Stimulated activated CD8-positive, alpha-beta memory T cell treated with anti-CD3 and anti-CD28 coated beads, Interleukin-4, amount 100 ng/mL, for 48 hours (primary cell): ENCODE results near the gene MPND.

Experiments
- DNase-seq: peaks from one replicate; pipeline ENCODE4 v3.0.0-alpha.2; 2020

MPND gene, protein sequence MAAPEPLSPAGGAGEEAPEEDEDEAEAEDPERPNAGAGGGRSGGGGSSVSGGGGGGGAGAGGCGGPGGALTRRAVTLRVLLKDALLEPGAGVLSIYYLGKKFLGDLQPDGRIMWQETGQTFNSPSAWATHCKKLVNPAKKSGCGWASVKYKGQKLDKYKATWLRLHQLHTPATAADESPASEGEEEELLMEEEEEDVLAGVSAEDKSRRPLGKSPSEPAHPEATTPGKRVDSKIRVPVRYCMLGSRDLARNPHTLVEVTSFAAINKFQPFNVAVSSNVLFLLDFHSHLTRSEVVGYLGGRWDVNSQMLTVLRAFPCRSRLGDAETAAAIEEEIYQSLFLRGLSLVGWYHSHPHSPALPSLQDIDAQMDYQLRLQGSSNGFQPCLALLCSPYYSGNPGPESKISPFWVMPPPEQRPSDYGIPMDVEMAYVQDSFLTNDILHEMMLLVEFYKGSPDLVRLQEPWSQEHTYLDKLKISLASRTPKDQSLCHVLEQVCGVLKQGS

DNA sequence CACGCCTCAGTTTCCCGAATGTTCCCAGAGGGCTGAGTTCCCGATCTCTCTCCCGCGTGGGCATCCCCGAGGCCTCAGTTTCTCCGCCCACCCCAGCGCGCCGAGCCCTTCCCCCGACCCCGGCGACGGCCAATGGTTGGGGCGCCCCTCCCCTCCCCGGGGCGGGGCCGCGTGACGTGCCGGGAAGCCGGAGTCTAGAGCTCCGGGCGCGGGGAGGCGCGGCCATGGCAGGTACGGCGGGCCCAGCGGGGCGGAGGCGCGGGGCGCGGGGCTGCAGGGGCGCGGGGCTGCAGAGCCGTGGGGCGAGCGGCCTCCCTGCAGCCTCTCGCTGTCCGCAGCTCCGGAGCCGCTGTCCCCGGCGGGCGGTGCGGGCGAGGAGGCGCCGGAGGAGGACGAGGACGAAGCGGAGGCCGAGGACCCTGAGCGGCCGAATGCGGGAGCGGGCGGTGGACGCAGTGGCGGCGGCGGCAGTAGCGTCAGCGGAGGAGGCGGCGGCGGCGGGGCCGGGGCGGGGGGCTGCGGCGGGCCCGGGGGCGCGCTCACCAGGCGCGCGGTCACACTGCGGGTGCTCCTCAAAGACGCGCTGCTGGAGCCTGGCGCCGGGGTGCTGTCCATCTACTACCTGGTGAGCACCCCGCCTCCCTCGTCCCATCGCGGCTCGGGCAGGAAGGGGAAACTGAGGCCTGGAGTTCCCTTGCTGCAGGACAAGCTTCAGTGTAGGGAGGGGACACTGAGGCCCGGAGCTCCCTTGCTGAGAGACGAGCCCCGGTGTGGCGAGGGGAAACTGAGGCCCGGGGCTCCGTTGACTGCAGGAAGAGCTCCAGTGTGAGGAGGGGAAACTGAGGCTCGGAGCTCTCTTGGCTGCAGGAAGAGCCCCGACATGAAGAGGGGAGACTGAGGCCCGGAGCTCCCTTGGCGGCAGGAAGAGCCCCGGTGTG lies at the start of gene MPND:
MPND (plus strand) TSS at position 193 of the 938 bp plus-strand sequence; CDS start at position 225, 32 bp downstream.
- DNase-seq = peak; percentile 96

GRCh38 chr19:4294389-4294788 lies 49.0 kb upstream of the MPND start:
- no peak for DNase-seq

DNA sequence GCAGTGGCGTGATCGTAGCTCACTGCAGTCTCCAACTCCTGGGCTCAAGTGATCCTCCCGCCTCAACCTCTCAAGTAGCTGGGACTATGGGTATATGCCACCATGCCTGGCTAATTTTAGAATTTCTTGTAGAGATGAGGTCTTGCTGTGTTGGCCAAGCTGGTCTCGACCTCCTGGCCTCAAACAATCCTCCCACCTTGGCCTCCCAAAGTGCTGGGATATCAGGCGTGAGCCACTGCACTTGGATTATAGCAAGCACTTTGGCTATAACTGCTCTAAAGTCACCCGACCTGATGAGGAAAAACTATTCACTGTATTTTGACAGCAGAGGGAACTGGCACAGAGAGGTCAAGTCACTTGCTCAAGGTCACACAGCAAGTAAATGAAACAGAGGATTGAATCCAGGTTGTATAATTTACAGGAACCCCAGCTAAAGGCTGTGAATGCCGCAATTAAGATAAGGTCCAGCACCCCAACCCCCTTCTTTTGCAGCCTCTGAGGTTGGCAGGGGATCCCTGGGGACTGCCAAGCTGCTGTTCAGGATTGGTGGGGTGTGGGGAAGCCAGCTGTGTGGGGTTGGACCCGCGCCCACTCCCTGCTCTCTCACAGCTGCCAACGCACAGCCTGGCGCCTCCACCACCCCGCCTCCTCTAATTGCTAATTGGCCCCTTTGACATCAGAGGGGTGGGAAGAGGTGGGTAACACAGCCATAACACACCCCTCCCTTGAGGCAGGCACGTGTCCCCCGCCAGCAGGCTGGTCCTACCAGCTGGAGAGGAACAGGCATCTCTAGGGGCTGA lies 47.2 kb upstream of the MPND start:
- DNase-seq = no peak

DNA sequence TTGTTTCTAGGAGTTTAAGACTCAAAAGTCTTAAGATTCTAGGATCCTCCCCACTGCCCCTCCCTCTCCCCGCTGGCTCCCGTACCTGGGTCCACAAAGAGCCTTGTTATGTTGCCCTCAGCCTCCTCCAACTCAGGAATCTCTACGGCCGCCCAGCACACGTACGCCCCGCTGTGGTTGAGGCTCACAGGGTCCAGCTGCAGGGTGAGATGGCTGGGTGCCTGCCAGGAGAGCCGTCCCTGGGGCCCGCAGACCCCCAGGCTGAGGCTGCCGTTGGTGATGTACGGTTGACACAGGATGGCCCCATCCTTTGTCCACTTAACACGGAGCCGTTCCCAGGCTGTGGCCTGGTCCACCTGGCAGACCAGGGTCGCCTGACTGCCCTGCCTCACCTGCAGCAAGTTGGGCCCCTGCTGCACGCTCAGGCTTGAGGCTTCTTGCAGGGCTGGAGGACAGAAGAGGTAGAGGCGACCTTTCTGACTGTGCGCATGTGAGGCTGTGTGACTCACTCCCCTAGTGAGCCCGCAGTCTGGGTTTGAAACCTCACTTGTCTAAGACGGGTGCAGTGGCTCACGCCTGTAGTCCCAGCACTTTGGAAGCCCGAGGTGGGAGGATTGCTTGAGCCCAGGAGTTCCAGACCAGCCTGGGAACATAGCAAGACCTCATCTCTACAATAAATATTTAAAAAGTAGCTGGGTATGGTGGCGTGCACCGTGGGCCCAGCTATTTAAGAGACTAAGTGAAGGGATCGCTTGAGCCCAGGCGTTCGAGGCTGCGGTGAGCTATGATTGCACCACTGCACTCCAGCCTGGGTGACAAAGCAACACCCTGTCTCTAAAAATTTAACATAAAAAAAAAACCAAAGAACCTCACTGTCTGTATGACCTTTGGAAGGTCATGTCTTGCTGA lies 45.2 kb upstream of the MPND start:
- DNase-seq = peak; percentile 60

DNA sequence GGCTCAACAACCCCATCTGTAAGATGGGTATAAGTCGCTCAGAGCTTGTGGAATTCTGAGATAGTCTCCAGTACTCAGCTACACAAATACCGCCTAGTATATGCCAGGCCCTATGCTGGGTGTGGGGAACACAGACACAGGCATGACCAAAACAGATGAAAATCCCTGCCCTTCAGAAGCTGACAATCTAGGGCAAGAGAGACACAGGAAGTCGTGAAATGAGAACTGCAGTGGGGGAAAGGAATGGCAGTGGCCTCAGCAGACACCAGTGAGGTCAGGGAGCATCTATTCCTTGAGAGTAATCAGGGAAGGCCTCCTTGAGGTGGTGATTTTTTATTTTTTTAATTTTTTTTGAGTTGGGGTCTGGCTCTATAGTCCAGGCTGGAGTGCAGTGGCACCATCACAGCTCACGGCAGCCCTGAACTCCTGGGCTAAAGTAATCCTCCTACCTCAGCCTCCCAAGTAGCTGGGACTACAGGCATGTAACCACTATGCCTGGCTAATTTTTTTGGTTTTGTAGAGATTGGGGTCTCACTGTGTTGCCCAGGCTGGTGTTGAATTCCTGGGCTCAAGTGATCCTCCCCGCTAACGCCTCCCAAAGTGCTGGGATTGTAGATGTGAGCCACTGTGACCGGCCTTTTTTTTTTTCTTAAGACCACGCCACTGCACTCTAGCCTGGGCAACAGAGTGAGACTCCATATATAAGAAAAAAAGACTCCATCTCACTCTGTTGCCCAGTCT lies 44.4 kb upstream of the MPND start:
- no peak for DNase-seq

- DNase-seq = no peak
Measured at GRCh38 chr19:4300589-4300988, 42.8 kb upstream of the MPND start.

- no peak for DNase-seq
Measured at GRCh38 chr19:4301590-4302242, 41.6 kb upstream of the MPND start.

DNA sequence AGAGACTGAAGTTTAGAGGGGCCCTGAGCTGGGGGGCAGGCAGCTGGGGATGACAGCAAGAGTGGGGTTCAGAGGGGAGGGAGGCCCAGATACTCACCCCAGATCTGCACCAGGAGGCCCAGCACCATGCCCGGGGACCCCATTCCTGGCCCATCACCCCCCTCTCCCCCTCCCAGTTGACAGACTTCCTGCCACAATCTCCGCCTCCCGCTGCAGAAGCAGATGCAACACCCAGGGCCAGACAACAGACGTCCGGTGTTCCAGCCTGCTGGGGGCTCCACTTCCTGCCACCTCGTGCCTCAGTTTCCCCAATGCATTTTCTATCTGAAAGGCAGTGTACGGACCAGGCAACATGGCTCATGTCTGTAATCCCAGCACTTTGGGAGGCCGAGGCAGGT lies 41.1 kb upstream of the MPND start, which contains the start of gene TMIGD2:
TMIGD2 (minus strand) TSS at position 147 of the 398 bp plus-strand sequence; CDS start at position 143, 4 bp downstream.
- DNase-seq = no peak

GRCh38 chr19:4303819-4304537 lies 39.4 kb upstream of the MPND start:
- DNase-seq = no peak

DNA sequence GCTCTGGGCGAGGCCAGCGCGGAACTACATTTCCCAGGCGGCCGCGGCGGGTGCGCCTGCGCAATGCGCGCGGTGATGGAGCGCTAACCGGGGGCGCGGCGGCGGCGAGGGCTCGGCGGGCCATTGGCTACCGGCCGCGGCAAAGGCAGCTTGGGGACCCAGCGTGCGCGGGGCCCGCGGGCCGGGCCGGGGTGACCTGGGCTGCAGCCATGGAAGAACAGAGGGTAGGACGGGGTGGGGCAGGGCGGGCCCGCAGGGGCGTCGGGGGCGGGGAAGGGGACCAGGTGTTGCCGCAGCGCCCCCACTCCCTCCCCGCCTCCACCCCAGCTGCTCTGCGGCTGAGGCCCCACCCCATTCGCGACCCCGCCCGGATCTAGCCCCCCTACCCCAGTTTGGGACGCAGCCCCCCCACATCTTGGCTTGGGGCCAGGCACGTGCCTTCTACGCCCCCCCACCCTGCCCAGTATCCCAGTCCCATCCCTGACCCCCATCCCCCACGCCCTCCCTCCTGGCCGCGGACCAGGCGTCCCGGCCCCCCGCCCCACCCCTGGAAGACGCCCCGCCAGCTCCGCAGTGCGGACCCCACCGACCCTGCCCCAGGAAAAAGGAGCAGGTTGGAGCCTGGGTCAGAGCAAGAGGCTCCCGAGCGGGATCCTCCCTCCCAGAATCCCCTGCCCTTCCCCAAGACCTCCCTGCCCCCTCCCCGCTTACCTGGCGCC lies 38.7 kb upstream of the MPND start, which contains the start of gene FSD1:
FSD1 (plus strand) TSS at position 61 of the 719 bp plus-strand sequence; CDS start at position 210, 149 bp downstream.
- peak; percentile 88 for DNase-seq

- DNase-seq = no peak
Measured at GRCh38 chr19:4305257-4305612, 38.1 kb upstream of the MPND start.

- no peak for DNase-seq
Measured at GRCh38 chr19:4305659-4306058, 37.7 kb upstream of the MPND start.

- DNase-seq = peak; percentile 53
Measured at GRCh38 chr19:4310247-4311121, 32.9 kb upstream of the MPND start.

DNA sequence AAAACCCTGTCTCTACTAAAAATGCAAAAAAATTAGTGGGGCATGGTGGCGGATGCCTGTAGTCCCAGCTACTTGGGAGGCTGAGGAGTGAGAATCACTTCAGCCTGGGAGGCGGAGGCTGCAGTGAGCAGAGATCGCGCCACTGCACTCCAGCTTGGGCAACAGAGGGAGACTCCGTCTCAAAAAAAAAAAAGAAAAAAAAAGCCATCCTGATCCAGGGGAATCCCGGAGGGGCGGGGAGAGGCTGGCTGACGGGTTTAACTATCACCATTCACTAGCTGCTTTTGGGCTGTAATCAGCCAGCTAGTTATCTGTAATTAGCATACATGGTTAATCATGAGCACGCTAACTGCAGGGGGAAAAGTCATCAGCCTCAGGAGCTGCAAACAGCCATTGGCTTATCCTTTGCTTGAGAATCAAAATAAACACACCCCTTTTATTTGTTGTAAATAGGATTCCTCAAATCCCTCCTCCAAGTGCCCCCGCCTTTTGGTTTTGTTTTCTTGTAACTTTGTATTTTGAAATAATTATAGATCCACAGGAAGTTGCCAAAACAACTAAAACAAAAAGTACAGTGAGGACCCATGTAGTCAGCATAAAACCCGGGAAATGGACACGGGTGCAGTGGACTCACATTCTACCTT lies 29.4 kb upstream of the MPND start:
- no peak for DNase-seq

- no peak for DNase-seq
Measured at GRCh38 chr19:4316956-4317355, 26.4 kb upstream of the MPND start.

DNA sequence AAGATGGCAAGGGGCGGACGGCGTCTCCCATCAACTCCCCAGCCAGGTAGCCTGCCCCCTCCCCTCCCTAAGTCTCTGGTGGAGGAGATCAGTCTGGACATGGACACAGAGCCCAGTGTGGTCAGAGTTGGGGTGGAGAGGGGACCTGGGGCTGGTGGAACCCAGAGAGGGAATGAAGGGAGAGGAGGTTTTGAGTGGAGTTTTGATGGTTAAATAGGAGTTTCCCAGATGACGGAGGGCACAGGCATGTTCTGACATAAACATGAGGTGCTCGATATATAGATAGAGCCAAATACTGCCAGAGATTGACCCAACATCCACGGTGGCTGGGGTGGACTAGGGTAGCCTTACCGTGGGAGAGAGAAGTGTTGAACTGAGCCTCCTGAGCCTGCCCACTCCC lies 24.9 kb upstream of the MPND start:
- DNase-seq = no peak

DNA sequence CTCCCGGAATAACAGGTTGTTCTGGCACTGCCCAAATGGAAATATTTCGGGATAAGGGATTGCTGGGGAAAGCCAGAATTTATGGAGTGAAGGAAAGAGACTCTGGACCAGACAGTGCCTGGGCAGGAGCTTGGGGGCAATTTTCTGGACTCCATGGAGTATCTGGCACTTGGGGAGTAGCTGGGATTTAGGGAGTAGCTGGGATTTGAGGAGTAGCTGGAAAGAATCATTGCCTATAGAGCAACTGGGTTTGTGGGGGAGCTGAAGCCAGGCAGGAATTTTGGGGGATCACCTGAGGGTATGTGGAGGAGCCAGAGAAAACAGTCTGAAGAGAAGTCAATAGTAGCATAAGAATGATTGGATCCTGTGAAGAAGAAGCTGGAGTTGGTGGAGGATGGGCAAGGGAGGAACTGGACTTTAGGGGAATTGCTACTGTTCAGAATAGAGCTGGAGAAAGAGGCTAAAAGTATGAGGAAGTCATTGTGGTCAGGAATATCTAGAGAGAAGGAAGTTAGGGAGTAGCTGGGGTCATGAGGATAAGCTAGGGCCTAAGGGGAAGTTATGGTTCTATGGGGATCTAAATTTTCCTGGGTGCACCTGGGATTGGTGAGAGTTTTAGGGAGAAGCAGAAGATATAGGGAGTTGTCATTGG lies 24.2 kb upstream of the MPND start:
- no peak for DNase-seq
